Smooth muscle cell (in vitro differentiated cells): ENCODE data around the gene FAM227A. TPM values are rescaled to one million over a fixed set of nuclear protein-coding genes. Genes with fewer than 3 reads are reported as not detected.

Experiments
- DNase-seq: peaks from one replicate; lab custom pipeline; 2025; ENCODE audit not compliant: unreplicated experiment; lab: John Stamatoyannopoulos, UW
- H2AFZ ChIP-seq: fragments of 200-600 bp; sonication (generic); 2 replicates; pipeline ENCODE4 v1.6.0; 2016; ENCODE audit warnings: antibody characterized with exemption, low read depth, mild to moderate bottlenecking
- H3F3A ChIP-seq: fragments of 200-600 bp; sonication (generic); 2 replicates; pipeline ENCODE4 v1.6.0; 2017; ENCODE audit warnings: antibody characterized with exemption, low read depth
- H3K27ac ChIP-seq: fragments of 200-600 bp; sonication (generic); 2 replicates; pipeline ENCODE4 v1.5.1; 2016; ENCODE audit warnings: low read depth, mild to moderate bottlenecking
- H3K27me3 ChIP-seq: fragments of 200-600 bp; sonication (generic); 2 replicates; pipeline ENCODE4 v1.6.1; 2016; ENCODE audit warnings: low read depth, mild to moderate bottlenecking
- H3K36me3 ChIP-seq: fragments of 200-600 bp; sonication (generic); 2 replicates; pipeline ENCODE4 v1.5.1; 2016; ENCODE audit warnings: low read depth
- H3K4me1 ChIP-seq: fragments of 200-600 bp; sonication (generic); 2 replicates; pipeline ENCODE4 v1.5.1; 2016; ENCODE audit warnings: low read depth
- H3K4me2 ChIP-seq: fragments of 200-600 bp; sonication (generic); 2 replicates; pipeline ENCODE4 v1.6.0; 2016; ENCODE audit warnings: mild to moderate bottlenecking
- H3K4me3 ChIP-seq: fragments of 200-600 bp; sonication (generic); 2 replicates; pipeline ENCODE4 v1.5.1; 2016; ENCODE audit warnings: mild to moderate bottlenecking
- H3K79me2 ChIP-seq: fragments of 200-600 bp; sonication (generic); 2 replicates; pipeline ENCODE4 v1.6.0; 2016; ENCODE audit warnings: low read depth, mild to moderate bottlenecking
- H3K9ac ChIP-seq: fragments of 200-600 bp; sonication (generic); 2 replicates; pipeline ENCODE4 v1.6.0; 2016; ENCODE audit warnings: low read depth
- H3K9me3 ChIP-seq: fragments of 200-600 bp; sonication (generic); replicated peaks from 2 replicates; pipeline ENCODE4 v1.5.1; 2016; ENCODE audit warnings: low read depth
- H4K20me1 ChIP-seq: fragments of 200-600 bp; sonication (generic); 2 replicates; pipeline ENCODE4 v1.6.0; 2016; ENCODE audit warnings: low read depth
- CTCF ChIP-seq: fragments of 200-600 bp; sonication (generic); IDR thresholded peaks from 2 replicates; pipeline ENCODE4 v1.5.1; 2017; ENCODE audit warnings: borderline replicate concordance, mild to moderate bottlenecking, antibody characterized with exemption; ENCODE audit not compliant: insufficient read depth, poor library complexity, severe bottlenecking
- WGBS: methylation state at CpG from one replicate; pipeline ENCODE4 v1.1.7; 2016; ENCODE audit warnings: low lambda C conversion rate; 5-methylcytosine and 5-hydroxymethylcytosine counted together
- polyA plus RNA-seq: library from polyadenylated mRNA; unstranded; fragments of >200 nt; fragmentation: Nextera tagmentation; extraction: Ambion mirVana; gene quantifications from 2 replicates; pipeline ENCODE4 v1.2.1, GENCODE V29; 2016
- total RNA-seq: library from RNA; depleted of rRNA; stranded (reverse); fragments of >200 nt; gene quantifications from 2 replicates; pipeline ENCODE4 v1.2.3, GENCODE V29; 2014

Gene FAM227A
- total and polyA plus RNA-seq, 2 experiments from 2014 or later: 1.5 to 4.9 TPM

GRCh38 chr22:38655519-38656255, 505 bp downstream of the FAM227A start:
- peaks cover 13% of the 10 kb centered on the region for H3K4me1 ChIP-seq
- H4K20me1 ChIP-seq: peaks cover 9% of the 10 kb centered on the region
- no peaks in the 10 kb centered on the region for H3F3A ChIP-seq
- no peak for TF ChIP-seq CTCF
- peak overlapping the region; percentile 81 for H3K4me3 ChIP-seq
- whole genome bisulfite sequencing: 8% methylated on average over 22 of the region's 22 CpGs
- peak overlapping the region; percentile 99 for H3K9ac ChIP-seq
- no peaks in the 10 kb centered on the region for H3K36me3 ChIP-seq
- peak overlapping the region; percentile 96 for H3K4me2 ChIP-seq
- H3K27me3 ChIP-seq: no peaks in the 10 kb centered on the region
- H3K79me2 ChIP-seq: peaks cover 31% of the 10 kb centered on the region
- no peaks in the 10 kb centered on the region for H3K9me3 ChIP-seq
- DNase-seq: no peak
- peak overlapping the region; percentile 95 for H3K27ac ChIP-seq
- peak overlapping the region; percentile 98 for H2AFZ ChIP-seq

DNA sequence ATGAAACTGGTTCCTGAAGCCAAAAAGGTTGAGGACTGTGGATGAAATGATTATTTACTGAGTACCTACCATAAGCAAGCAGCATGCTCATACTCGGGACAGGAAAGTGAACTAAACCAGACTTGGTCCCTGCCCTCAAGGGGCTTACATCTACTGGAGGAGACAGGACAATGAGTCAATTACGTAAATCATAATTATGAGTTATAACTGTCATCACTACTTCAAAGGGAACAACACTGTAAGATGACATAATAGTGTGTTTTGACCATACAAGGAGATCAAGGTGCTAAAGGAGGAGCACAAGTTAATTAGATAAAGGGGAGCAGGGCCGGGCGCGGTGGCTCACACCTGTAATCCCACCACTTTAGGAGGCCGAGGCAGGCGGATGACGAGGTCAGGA, 2.5 kb downstream of the FAM227A start:
- Histone ChIP-seq H3K4me1 (peaks cover 13% of the 10 kb centered on the region), H3F3A (no peaks in the 10 kb centered on the region), H3K9ac (no peak overlapping the region), H3K4me3 (no peak overlapping the region), H4K20me1 (no peaks in the 10 kb centered on the region), H3K79me2 (peaks cover 23% of the 10 kb centered on the region), H3K4me2 (no peak overlapping the region), H3K27me3 (no peaks in the 10 kb centered on the region), H2AFZ (no peak overlapping the region), H3K36me3 (no peaks in the 10 kb centered on the region), H3K27ac (no peak overlapping the region), H3K9me3 (no peaks in the 10 kb centered on the region)
- WGBS: 98% methylated on average over 8 of the region's 8 CpGs
- DNase-seq: no peak
- TF ChIP-seq CTCF: no peak

DNA sequence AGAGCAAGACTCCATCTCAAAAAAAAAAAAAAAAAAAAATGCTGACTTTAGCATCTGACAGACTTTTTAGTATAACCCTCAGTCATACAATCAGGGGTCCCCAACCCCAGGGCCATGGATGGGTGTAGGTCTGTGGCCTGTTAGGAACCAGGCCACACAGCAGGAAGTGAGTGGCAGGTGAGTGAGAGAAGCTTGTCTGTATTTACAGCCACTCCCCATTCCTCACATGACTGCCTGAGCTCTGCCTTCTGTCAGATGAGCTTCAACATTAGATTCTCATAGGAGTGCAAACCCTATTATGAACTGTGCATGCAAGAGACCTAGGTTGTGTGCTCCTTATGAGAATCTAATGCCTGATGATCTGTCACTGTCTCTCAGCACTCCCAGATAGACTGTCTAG, 3.3 kb downstream of the FAM227A start:
- Histone ChIP-seq H3K4me3 (no peak overlapping the region), H3F3A (no peaks in the 10 kb centered on the region), H3K27ac (no peak overlapping the region), H3K9me3 (no peaks in the 10 kb centered on the region), H3K4me2 (no peak overlapping the region), H3K79me2 (peaks cover 14% of the 10 kb centered on the region), H3K36me3 (no peaks in the 10 kb centered on the region), H3K9ac (no peak overlapping the region), H3K27me3 (no peaks in the 10 kb centered on the region), H4K20me1 (no peaks in the 10 kb centered on the region), H3K4me1 (peaks cover 12% of the 10 kb centered on the region), H2AFZ (no peak overlapping the region)
- DNase-seq: no peak
- no peak for TF ChIP-seq CTCF
